GM19035 (cell line): ENCODE data around the gene FMN2.
"Not testable (repeated sequence)": the region's sequence is repeated elsewhere in the genome, so short reads cannot be mapped to it uniquely, and the experiment has no call there.

Source experiments
- ATAC-seq: cut with Tn5 transposase; IDR thresholded peaks from one replicate; pipeline ENCODE4 v1.9.1; 2021; ENCODE audit not compliant: unreplicated experiment

FMN2 gene

DNA sequence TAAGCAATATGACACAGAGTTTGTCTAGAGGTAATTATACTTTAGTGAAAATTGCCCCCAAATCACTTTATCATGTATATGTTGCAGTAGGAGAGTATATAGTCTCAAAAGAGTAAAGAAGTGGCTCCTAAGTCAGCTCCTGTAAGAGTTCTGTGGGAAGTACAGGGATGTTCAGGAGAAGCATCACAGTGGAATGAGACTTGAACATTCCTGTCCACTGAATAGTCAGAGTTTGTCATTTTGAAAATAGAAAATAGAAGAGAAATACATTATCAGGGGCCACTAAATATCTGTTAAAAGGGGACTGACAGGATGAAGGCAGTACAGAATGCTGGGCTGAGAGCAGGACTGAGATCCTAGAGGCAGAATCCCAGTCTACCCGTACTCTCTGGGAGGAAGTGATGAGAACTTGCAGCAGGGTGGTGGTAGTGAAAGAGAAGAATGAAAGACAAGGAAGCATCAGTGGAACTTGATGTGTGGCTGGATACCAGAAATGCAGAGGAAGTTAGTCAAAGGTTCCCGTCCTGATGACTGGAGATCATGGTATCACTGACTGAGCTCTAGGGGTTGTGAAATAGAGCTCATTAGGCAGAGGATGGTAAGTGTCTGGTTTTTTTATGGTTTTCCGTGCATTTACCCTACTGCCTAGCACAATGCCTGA, 153.4 kb downstream of the FMN2 start:
- ATAC-seq = no peak

DNA sequence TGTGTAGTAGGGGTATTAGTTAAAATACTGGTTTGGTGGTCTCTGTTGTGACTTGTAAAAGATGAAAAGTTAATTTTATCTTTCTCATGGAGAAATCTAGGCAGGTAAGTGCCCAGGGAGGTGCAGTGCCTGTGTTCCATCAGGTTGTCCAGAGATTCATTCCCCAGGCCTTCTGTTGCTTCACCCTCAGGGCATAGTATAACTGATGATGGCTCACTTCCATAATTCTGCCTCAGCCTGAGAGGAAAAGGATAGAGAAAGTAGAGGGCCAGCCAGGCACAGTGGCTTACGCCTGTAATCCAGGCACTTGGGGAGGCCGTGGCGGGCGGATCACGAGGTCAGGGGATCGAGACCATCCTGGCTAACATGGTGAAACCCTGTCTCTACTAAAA, 153.9 kb downstream of the FMN2 start:
- ATAC-seq = no peak

DNA sequence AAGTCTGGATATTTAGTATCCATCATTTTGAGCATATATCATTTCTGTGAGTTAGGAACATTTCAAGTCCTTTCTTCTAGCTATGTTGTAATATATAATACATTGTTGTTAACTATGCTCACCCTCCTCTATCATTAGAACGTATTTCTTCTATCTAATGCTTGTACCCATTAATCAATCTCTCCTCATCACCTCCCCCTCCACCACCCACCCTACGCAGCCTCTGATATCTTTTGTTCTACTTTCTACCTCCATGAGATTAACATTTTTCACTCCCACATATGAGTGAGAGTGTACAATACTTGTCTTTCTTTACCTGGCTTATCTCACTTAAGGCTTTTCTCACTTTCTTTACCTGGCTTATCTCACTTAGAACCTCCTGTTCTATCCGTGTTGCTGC, 156.2 kb downstream of the FMN2 start:
- no peak for ATAC-seq

DNA sequence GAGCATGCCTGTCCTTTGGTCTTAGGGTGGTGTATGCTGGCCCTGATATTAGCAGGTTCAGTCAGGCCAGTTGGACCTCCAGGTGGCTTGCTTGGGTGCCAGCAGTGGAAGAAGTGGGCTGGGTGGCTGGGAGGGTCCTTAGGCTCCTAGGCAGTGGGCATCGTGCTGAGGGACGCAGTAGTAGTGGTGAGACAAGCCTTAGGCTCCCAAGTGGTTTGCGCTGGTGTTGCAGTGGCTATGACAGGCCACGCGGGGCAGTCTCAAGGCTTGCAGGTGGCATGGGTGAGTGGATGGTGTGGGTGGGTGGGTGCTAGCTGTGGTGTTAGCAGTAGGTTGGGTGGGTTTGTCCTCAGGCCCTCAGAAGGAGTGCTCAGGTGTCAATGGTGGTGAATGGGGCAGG, 162.3 kb downstream of the FMN2 start:
- ATAC-seq = no peak

DNA sequence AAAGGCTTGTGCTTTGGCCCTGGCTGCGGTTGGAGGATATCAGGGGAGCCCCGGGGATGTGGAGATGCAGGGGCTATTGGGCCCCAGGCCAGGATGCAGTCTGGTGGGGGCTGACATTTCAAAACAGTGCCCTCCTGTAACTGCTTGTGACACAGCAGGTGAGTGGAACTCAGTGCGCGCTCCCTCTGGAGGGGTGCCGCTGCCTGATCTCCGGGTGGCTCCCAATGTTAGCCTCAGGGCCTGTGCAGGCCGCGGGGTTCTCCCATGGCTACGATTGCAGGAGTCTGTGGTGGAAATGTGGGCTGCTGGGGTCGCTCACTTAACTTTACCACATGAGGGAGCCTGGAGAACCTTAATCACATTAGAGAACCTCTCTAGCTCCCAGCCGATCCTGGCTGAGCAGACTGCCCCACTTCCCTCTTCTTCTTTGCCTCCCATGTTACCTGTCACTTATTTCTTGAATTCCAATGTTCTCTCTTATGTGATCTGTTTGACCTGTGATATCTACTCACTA, 163.2 kb downstream of the FMN2 start:
- no peak for ATAC-seq

DNA sequence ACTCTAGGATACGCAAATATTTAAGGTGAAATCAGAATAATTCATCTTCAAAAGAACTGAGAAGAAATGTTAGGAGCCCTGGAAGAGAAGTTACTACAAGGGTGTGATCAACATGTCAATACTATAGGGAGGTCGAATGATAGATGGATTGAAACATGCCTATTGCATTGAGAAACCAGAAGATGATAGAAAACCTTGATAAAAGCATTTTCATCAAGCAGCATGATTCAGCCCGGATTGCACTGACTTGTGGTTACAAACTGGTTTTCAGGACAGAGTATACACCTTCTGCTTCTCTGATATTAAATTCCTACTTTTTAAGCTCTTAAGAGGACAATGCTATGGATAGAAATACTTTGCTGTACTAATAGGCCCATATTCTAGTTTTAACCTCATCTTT, 164.2 kb downstream of the FMN2 start:
- no peak for ATAC-seq

DNA sequence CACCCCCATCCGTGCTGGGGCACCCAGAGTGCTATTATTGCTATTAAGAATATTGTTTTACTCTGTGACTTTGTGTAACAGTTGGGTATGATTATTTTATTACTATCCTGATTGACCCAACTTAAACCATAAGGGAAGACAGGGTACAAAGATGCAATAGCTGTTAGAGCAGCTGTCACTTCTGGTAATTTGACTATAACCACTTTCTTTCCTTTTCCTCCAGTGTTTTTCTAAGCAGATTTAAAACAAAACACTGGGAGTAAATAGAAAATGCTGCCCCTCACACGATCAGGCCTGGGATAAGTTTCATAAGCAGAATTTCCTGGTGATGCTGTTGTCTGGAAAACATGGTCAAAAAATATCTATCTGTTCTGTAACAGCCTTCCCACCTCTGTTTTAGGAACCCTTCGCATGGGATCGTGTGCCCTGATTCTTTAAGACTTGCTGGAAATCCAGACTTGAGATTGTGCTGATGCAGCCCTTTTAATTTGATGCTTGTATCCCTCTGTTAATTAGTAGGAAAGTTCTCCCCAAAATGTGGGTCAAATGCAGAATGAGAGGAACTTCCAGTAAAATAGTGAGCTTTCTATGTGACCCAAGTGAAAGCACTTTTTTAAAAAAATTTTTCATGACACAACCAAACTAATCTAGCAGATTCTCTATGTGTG, 165.3 kb downstream of the FMN2 start:
- no peak for ATAC-seq

DNA sequence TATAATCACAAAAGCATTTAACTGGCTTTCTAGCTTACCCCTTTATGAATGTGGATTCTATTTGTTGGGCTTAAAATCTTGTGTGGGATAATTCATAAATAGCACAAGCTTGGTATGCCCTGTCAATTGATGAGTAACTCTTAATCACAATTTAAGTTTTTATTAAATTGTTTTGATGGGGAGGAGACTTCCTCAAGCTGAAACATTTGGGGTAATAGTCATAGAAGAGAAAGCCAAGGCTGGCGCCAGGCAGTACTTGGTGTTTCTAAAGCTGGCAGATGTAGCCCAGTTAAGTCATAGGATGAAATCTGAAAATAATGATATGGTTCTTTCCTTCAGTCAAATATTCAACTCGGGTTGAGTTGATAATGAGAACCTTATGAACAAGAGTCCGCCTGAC, 167.2 kb downstream of the FMN2 start:
- no peak for ATAC-seq

DNA sequence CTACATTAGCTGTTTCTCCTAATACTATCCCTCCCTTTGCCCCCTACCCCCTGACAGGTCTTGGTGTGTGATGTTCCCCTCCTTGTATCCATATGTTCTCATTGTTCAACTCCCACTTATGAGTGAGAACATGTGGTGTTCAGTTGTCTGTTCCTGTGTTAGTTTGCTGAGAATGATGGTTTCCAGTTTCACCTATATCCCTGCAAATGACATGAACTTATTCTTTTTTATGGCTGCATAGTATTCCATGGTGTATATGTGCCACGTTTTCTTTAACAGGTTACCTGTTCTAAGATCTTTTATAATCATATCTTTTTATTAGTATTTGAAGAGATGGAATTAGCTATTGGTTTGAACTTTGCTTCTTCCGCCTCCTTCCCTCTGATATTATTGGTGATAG, 172.8 kb downstream of the FMN2 start:
- not testable (repeated sequence) for ATAC-seq

DNA sequence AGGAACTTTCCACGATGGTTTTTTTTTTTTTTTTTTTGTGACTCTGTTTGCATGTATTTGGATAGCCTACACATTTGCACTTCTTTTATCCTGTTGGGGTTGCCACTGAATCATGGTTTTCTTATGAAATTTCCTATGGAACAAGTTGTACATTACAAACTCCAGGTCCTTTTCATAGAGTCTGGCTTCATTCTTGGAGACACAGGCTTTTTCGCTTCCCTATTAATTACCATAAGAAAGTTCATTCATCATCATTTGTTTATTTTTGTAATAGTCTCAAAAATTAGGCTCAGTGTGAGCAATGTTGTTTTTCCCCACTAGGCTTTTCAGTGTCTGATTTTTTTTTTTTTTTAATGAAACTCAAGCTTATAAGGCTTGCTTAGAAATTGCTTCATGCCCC, 179.4 kb downstream of the FMN2 start:
- ATAC-seq = no peak

DNA sequence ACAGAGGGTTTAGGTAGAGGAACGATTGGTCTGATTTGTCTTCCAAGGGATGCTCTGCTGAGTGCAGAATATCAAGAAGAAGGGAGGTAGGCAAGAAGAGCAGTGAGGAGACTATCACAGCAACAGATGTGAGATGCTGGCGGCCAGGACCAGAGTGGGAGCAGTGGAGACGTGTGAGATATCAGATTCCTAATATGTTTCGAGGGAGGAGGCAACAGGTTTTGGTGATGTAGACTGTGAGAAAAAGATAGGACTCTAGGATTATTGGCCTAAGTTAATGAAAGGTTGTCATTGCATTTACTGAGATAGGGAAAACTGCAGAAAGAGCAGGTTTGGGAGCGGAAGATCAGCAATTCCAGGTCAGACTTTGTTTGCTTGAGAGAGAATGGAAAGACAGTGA, 182.9 kb downstream of the FMN2 start:
- ATAC-seq = no peak

DNA sequence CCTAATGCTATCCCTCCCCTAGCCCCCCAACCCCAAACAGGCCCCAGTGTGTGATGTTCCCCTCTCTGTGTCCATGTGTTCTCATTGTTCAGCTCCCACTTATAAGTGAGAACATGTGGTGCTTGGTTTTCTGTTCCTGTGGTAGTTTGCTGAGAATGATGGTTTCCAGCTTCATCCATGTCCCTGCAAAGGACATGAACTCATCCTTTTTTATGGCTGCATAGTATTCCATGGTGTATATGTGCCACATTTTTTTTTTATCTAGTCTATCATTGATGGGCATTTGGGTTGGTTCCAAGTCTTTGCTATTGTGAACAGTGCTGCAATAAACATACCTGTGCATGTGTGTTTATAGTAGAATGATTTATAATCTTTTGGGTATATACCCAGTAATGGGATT, 183.5 kb downstream of the FMN2 start:
- not testable (repeated sequence) for ATAC-seq

DNA sequence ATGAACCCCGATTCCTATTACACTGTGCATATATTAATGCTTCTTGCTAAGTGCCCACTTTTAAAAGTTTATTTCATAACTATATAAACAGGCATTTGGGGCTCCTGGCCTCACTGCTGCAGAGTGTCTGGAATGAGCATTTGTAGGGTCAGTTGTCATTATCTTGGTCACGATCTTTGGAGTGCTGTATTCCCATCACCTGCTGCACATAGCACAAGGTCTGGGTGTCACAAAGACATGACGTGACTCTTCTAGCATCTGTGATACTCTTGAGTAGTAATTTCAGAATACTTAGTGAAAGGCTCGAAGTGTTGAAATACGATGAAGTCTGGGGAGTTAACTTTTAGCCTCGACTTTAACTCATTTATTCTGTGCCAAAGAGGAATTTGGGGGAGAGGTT, 186.4 kb downstream of the FMN2 start:
- no peak for ATAC-seq

DNA sequence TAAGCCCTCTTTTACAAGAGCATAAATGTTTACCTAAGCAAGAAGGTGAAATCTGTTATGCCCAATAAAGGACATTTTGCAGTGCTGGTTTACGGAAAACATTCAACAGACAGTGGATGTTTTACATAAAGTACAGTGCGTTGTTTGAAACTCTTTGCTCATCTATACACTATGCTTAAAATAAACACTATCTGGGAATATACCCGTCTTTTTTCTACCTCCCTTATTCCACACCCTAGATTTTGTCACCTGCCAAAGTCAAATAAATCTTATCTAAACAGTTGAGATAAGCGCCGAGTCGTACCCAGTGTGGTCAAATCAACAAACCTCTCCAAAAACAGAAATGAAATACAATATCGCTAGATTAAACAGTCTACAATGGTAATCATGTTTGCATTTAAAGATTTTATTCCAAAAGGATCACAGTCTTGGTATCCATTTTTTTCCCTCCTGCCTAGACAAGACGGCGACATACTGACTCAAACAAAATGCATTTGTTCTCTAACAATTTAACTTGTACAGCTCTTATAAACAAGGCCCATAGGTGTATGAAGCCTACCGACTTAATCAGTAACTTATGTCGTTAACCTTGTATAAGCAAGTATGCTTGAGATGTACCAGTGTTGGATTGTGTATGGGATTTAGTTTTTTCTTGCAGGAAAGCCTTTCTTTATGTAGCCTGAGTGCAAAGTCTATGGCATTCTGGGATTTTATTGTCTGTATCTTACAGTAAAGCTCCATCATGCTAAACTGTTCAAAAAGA, 189.1 kb downstream of the FMN2 start:
- ATAC-seq = no peak

DNA sequence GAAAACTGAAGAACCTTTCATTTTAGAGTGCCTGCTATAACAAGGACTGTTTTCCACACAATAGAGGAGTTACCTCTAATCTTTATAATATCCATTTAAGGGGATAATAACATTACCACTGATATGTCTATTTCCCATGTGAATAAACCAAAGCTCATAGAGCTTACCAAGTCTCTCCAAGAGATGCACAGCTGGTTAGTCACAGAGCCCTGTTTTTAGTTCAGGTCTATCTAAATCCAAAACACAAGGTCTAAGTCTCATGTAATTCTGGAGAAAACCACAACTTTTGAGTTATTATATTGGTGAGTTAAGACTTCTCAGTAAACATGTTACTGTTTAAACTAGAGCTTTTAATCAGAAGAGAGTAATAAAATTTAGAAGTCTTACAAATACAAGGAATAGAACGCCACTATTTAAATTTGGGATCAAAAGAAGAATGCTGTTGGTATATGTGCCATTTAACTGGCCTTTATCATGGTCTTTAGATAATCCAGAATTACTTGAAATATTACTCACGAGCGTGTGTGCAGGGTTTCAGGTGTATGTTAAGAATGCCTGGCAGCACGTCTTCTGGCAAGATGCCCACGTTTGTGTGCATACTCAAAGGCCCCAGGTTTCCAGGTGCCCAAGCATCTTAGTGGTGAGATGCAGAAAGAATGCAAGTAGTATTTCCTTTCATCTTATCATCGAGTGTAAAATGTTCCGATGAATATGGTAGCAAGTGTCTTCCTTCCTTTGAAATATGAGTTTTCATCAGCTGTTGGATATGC, 190.6 kb downstream of the FMN2 start:
- no peak for ATAC-seq

DNA sequence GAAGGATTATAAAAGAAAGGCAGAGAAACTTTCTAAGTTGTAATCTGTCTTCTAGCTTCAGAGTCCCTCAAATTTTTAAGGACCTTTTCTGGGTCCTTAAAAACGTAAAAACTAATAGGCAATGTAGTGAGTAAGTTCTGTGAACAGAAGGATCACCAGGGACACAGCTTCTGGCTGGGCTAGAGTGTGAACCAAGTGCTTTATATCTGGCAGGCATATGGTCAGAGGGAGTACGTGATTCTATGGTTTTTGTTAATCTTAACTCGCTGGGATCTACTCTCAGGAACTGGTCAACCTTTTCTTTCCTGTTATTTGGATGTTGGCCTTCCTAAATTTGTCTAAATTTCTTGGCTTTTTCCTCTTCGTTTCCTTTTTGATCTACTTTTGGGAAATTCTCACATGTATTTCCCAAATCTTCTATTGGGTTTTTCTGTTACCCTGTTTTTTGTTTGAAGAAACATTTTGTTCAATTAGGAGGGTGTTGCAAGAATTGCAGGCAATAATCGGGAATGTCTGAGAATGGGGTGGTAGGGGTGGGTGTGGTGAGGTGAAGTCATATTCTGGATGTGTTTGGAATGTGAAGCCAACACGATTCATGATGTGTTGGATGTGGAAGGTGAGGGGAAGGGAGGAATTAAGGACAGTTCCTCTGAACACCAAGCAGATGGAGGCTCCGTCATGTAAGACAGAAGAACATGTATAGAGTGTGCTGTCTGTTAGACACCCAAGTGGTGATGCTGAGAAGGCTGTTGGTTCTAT, 193.2 kb downstream of the FMN2 start:
- no peak for ATAC-seq

DNA sequence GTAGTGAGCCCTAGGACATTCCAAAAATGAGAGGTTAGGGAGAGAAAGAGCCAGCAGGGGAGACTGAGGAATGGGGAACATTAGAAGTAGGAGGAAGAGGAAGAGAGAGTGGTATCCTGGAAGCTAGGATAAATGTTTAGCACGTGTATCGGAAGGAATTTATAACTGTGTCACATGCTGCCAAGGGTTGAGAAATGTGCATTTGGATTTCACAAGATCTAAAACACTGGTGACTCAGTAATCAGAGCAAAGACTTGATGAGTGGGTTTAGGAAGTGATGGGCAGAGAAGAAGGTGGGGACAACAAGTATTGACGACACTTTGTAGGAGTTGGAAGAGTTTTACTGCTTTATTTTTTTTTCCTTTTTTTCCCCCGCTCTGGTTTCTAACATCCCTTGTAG, 193.9 kb downstream of the FMN2 start:
- ATAC-seq = no peak

DNA sequence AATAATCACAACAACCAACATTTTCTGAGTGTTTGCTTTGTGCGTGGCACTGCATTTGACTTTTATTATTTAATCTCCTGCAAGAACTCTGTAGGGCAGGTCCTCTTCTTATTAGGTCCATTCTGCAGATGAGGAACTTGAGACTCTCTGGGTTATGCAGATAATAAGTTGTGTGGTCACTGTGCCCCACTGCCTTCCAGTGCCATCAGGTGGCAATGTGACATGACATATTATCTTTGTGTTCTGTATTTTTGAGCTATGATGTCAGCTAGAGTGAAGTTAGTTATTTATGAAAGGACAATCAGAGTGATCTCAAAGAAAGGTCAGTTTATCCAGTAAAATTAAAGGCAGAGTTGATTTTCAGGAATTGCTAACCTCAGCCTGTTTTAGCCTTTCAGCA, 196.0 kb downstream of the FMN2 start:
- ATAC-seq = no peak

DNA sequence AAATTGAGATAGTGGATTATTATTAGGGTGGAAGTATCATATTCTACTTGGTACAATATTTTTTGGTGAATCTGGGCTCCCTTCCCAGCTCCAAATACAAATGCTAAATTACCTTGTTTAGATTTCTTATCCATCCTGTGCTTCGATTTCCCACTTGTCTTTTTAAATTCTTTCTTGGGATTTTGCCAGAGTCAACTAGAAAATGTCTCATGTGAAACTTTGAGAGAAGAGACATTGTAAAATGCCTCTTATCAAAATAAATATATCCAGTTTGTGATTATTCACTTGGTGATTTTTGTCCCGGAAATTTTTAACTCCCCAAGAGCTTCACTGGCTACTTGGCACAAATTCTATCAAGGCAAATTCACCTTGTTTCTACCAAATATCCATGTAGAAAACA, 202.0 kb downstream of the FMN2 start:
- no peak for ATAC-seq

DNA sequence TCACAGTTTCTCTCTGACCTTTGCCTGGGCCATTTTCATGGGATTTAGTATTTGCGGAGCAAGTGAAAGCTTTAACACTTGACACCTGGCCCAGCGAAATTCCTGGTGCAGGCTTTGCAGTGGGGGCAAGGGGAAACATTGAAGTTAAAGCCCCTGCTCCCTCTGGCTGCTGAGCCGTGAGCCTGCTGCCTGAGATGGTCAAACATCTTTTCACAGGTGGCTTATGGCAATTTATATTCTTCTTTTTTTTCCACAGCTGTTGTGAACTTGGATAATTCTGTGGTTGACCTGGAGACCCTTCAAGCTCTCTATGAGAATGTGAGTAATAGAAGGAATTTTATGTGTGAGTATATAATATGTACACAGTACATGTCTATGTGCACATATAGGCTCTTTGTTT, 202.9 kb downstream of the FMN2 start:
- no peak for ATAC-seq

DNA sequence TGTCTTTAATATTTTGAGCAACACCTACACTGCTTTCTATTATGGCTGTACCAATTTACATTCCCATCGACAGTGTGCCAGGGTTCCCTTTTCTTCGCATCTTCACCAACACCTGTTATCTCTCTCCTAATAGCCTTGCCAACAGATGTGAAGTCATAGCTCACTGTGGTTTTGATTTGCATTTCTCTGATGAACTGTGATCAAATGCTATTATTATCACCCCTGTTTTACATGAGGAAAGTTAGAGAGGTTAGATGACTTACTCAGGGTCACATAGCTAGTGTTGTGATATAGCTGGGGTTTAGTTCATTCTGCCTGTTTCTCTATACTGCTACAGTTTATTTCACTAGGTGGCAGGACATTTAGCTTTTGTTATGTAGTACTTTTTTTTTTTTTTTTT, 204.1 kb downstream of the FMN2 start:
- no peak for ATAC-seq
